ENCODE measurements around the gene SPTLC3. TPM values are rescaled to one million over a fixed set of nuclear protein-coding genes. Genes with fewer than 3 reads are reported as not detected.

Gene SPTLC3
- total and polyA plus RNA-seq, 5 donors from 2014 or later: 0.12 to 0.54 (median 0.13) TPM; not detected in 2

- Mint-ChIP-seq H3K27me3 (no peaks in the 10 kb centered on the region), H3K36me3 (no peaks in the 10 kb centered on the region), H3K4me1 (peaks cover 0 to 3% (median 0%) of the 10 kb centered on the region in 4 donors), H3K4me3 (no peak overlapping the region), H3K9me3 (peaks cover 0 to 5% (median 1%) of the 10 kb centered on the region in 7 donors), H3K27ac (no peak overlapping the region)
- H3K4me3 ChIP-seq (ENCODE audit: low read depth, low read length): no peak overlapping the region
- ATAC-seq (ENCODE audit: low read depth in 2 of 2) (no peak), DNase-seq (no peak)
- no peak overlapping the region for H3K27ac ChIP-seq (ENCODE audit: insufficient read depth, low read length, poor library complexity, severe bottlenecking)
- H3K4me1 ChIP-seq (ENCODE audit: control insufficient read depth, insufficient read depth, low read length, poor library complexity, severe bottlenecking): no peaks in the 10 kb centered on the region
- H3K36me3 ChIP-seq (ENCODE audit: control insufficient read depth, insufficient read depth, low read length): no peaks in the 10 kb centered on the region
- H3K9me3 ChIP-seq (ENCODE audit: control insufficient read depth in 2 of 2, low read length in 2 of 2): no peaks in the 10 kb centered on the region
- no peaks in the 10 kb centered on the region for H3K27me3 ChIP-seq (ENCODE audit: control insufficient read depth, insufficient read depth, low read length)
Observed at GRCh38 chr20:12967932-12968331, 40.8 kb upstream of the SPTLC3 start.

- H3K4me1 ChIP-seq (ENCODE audit: control insufficient read depth, insufficient read depth, low read length, poor library complexity, severe bottlenecking): no peaks in the 10 kb centered on the region
- no peaks in the 10 kb centered on the region for H3K36me3 ChIP-seq (ENCODE audit: control insufficient read depth, insufficient read depth, low read length)
- ATAC-seq (ENCODE audit: low read depth in 2 of 2): no peak
- H3K27me3 ChIP-seq (ENCODE audit: control insufficient read depth, insufficient read depth, low read length): no peaks in the 10 kb centered on the region
- no peak overlapping the region for H3K27ac ChIP-seq (ENCODE audit: insufficient read depth, low read length, poor library complexity, severe bottlenecking)
- Mint-ChIP-seq H3K9me3 (peaks cover 0 to 5% (median 1%) of the 10 kb centered on the region in 7 donors), H3K27me3 (no peaks in the 10 kb centered on the region), H3K36me3 (no peaks in the 10 kb centered on the region), H3K4me3 (no peak overlapping the region), H3K4me1 (peaks cover 0 to 3% (median 0%) of the 10 kb centered on the region in 4 donors), H3K27ac (no peak overlapping the region)
- no peaks in the 10 kb centered on the region for H3K9me3 ChIP-seq (ENCODE audit: control insufficient read depth in 2 of 2, low read length in 2 of 2)
- H3K4me3 ChIP-seq (ENCODE audit: low read depth, low read length): no peak overlapping the region
- DNase-seq: no peak
Observed at GRCh38 chr20:12968472-12968871, 40.3 kb upstream of the SPTLC3 start.

DNA sequence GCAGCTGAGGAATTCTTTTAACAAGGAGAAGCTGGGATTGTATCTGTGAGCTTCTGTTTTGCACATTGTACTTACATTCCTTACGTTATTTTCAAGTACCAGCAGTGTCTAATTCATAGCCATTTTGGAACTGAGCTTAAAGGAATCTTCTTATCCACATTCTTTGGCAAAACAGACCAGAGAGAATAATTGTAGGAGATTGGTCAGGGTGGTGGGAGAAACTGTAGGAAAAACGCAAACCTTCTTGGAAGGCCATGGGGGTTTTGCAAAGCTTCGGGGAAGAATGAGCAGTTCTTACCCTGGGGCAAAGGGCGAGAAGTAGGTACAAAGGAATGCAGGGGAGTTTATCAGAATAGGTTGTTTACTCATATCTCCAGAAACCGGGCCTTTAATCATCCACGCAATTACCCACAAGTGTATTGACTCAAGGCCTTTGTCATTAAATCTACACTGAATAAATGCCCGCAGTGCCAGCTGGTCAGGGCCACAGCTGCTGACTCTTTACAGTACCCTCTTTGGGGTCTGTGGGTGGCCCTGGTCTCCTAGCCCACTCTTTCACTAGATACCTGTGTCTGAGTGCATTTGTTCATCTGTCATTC, 39.6 kb upstream of the SPTLC3 start:
- peaks cover 0 to 5% (median 1%) of the 10 kb centered on the region in 7 donors for H3K9me3 Mint-ChIP-seq
- H3K36me3 Mint-ChIP-seq: no peaks in the 10 kb centered on the region
- H3K36me3 ChIP-seq (ENCODE audit: control insufficient read depth, insufficient read depth, low read length): no peaks in the 10 kb centered on the region
- no peak overlapping the region for H3K4me3 Mint-ChIP-seq
- no peak for ATAC-seq (ENCODE audit: low read depth in 2 of 2)
- H3K9me3 ChIP-seq (ENCODE audit: control insufficient read depth in 2 of 2, low read length in 2 of 2): no peaks in the 10 kb centered on the region
- DNase-seq: no peak
- H3K27me3 Mint-ChIP-seq: no peaks in the 10 kb centered on the region
- H3K4me1 Mint-ChIP-seq: peaks cover 0 to 3% (median 0%) of the 10 kb centered on the region in 4 donors
- H3K4me1 ChIP-seq (ENCODE audit: control insufficient read depth, insufficient read depth, low read length, poor library complexity, severe bottlenecking): no peaks in the 10 kb centered on the region
- no peaks in the 10 kb centered on the region for H3K27me3 ChIP-seq (ENCODE audit: control insufficient read depth, insufficient read depth, low read length)
- H3K4me3 ChIP-seq (ENCODE audit: low read depth, low read length): no peak overlapping the region
- no peak overlapping the region for H3K27ac ChIP-seq (ENCODE audit: insufficient read depth, low read length, poor library complexity, severe bottlenecking)
- no peak overlapping the region for H3K27ac Mint-ChIP-seq

DNA sequence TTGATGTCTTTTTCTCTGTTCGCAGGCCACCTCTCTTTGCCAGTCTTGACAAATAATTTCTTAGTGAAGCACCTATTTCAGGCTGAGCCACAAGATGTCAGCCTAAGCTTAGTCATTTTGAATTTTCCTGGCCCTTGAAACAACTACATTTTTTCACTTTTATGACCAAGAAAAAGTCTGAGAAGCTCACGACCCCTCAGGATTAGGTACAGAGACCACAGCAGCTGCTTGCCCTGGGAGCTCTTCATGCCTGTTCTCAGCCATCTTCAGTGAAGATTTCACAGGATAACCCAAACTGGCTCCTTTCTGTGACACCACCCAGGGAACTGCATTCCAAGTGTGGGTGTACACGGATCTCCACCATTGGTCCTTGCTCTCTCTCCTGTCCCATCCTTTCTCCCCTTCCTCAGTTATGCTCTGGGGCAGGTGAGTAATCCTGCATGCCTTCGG, 38.4 kb upstream of the SPTLC3 start:
- H3K9me3 ChIP-seq (ENCODE audit: control insufficient read depth in 2 of 2, low read length in 2 of 2): no peaks in the 10 kb centered on the region
- H3K9me3 Mint-ChIP-seq: peaks cover 0 to 5% (median 1%) of the 10 kb centered on the region in 7 donors
- no peaks in the 10 kb centered on the region for H3K4me1 ChIP-seq (ENCODE audit: control insufficient read depth, insufficient read depth, low read length, poor library complexity, severe bottlenecking)
- H3K36me3 Mint-ChIP-seq: no peaks in the 10 kb centered on the region
- no peaks in the 10 kb centered on the region for H3K27me3 ChIP-seq (ENCODE audit: control insufficient read depth, insufficient read depth, low read length)
- H3K27ac ChIP-seq (ENCODE audit: insufficient read depth, low read length, poor library complexity, severe bottlenecking): no peak overlapping the region
- H3K36me3 ChIP-seq (ENCODE audit: control insufficient read depth, insufficient read depth, low read length): no peaks in the 10 kb centered on the region
- ATAC-seq (ENCODE audit: low read depth in 2 of 2): no peak
- H3K4me3 ChIP-seq (ENCODE audit: low read depth, low read length): no peak overlapping the region
- no peak overlapping the region for H3K27ac Mint-ChIP-seq
- no peak overlapping the region for H3K4me3 Mint-ChIP-seq
- H3K4me1 Mint-ChIP-seq: no peaks in the 10 kb centered on the region
- H3K27me3 Mint-ChIP-seq: no peaks in the 10 kb centered on the region
- peak in 1 of 3 donors; percentile 5 for DNase-seq

GRCh38 chr20:12975833-12976608, 32.8 kb upstream of the SPTLC3 start:
- H3K27me3 ChIP-seq (ENCODE audit: control insufficient read depth, insufficient read depth, low read length): no peaks in the 10 kb centered on the region
- peaks cover 0 to 10% (median 0%) of the 10 kb centered on the region in 7 donors for H3K9me3 Mint-ChIP-seq
- H3K9me3 ChIP-seq (ENCODE audit: control insufficient read depth in 2 of 2, low read length in 2 of 2): no peaks in the 10 kb centered on the region
- H3K27me3 Mint-ChIP-seq: peaks cover 4% of the 10 kb centered on the region
- H3K27ac ChIP-seq (ENCODE audit: insufficient read depth, low read length, poor library complexity, severe bottlenecking): no peak overlapping the region
- no peak for DNase-seq
- H3K27ac Mint-ChIP-seq: no peak overlapping the region
- no peak overlapping the region for H3K4me3 Mint-ChIP-seq
- ATAC-seq (ENCODE audit: low read depth in 2 of 2): no peak
- H3K36me3 ChIP-seq (ENCODE audit: control insufficient read depth, insufficient read depth, low read length): no peaks in the 10 kb centered on the region
- no peaks in the 10 kb centered on the region for H3K4me1 ChIP-seq (ENCODE audit: control insufficient read depth, insufficient read depth, low read length, poor library complexity, severe bottlenecking)
- no peaks in the 10 kb centered on the region for H3K36me3 Mint-ChIP-seq
- no peak overlapping the region for H3K4me3 ChIP-seq (ENCODE audit: low read depth, low read length)
- no peaks in the 10 kb centered on the region for H3K4me1 Mint-ChIP-seq

- Histone ChIP-seq H3K4me1 (ENCODE audit: control insufficient read depth, insufficient read depth, low read length, poor library complexity, severe bottlenecking) (no peaks in the 10 kb centered on the region), H3K36me3 (ENCODE audit: control insufficient read depth, insufficient read depth, low read length) (no peaks in the 10 kb centered on the region), H3K9me3 (ENCODE audit: control insufficient read depth in 2 of 2, low read length in 2 of 2) (no peaks in the 10 kb centered on the region), H3K27me3 (ENCODE audit: control insufficient read depth, insufficient read depth, low read length) (no peaks in the 10 kb centered on the region), H3K27ac (ENCODE audit: insufficient read depth, low read length, poor library complexity, severe bottlenecking) (no peak overlapping the region), H3K4me3 (ENCODE audit: low read depth, low read length) (no peak overlapping the region)
- Mint-ChIP-seq H3K27me3 (peaks cover 4% of the 10 kb centered on the region), H3K27ac (no peak overlapping the region), H3K4me3 (no peak overlapping the region), H3K36me3 (no peaks in the 10 kb centered on the region), H3K9me3 (peaks cover 0 to 8% (median 0%) of the 10 kb centered on the region in 7 donors), H3K4me1 (no peaks in the 10 kb centered on the region)
- ATAC-seq (ENCODE audit: low read depth in 2 of 2) (no peak), DNase-seq (no peak)
Observed at GRCh38 chr20:12976720-12977309, 32.0 kb upstream of the SPTLC3 start.

DNA sequence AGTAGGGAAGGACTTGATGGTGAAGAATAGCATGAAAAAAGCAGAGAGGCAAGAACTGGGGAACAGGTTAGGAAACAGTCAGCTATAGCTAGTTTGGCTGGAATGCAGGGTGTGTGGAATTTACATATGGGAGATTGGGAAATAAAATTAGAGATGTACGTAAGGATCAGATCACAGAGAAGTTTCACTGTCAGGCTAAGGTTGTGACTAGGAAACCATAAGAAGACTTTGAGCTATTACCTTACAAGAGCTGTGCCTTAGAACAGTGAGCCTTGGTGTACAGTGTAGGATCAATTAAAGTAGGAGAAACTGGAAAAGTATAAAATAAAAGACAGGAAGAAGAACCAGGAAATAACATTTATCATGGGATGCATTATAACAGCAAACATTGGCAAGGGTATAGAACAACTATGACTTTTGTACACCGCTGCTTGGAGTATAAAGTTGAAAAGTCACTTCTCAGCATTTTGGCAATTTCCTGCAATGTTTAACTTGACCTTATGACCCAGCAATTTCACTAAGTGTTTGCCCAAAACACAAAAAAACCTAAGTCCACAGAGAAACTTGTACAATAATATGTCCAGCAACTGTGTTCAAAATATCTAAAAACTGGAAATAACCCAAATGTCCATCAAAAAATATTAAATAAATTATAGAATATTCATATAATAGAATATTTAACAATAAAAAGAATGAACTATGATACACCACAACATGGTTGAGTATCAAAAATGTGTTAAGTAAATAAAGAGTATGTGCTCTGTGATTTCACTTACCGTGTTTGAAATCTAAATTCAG, 31.2 kb upstream of the SPTLC3 start:
- H3K27ac ChIP-seq (ENCODE audit: insufficient read depth, low read length, poor library complexity, severe bottlenecking): no peak overlapping the region
- H3K36me3 Mint-ChIP-seq: no peaks in the 10 kb centered on the region
- no peaks in the 10 kb centered on the region for H3K27me3 ChIP-seq (ENCODE audit: control insufficient read depth, insufficient read depth, low read length)
- no peak for DNase-seq
- peaks cover 4% of the 10 kb centered on the region for H3K27me3 Mint-ChIP-seq
- ATAC-seq (ENCODE audit: low read depth in 2 of 2): no peak
- H3K4me3 Mint-ChIP-seq: no peak overlapping the region
- H3K9me3 Mint-ChIP-seq: peaks cover 0 to 8% (median 0%) of the 10 kb centered on the region in 7 donors
- H3K9me3 ChIP-seq (ENCODE audit: control insufficient read depth in 2 of 2, low read length in 2 of 2): no peaks in the 10 kb centered on the region
- no peaks in the 10 kb centered on the region for H3K4me1 ChIP-seq (ENCODE audit: control insufficient read depth, insufficient read depth, low read length, poor library complexity, severe bottlenecking)
- no peaks in the 10 kb centered on the region for H3K36me3 ChIP-seq (ENCODE audit: control insufficient read depth, insufficient read depth, low read length)
- H3K27ac Mint-ChIP-seq: no peak overlapping the region
- no peaks in the 10 kb centered on the region for H3K4me1 Mint-ChIP-seq
- no peak overlapping the region for H3K4me3 ChIP-seq (ENCODE audit: low read depth, low read length)

Measured in CD4-positive, CD25-positive, alpha-beta regulatory T cell (primary cell).